HG02981 (cell line): ENCODE data around the gene GON7.
"Not testable (repeated sequence)": the region's sequence is repeated elsewhere in the genome, so short reads cannot be mapped to it uniquely, and the experiment has no call there.

ENCODE experiments used
- ATAC-seq: cut with Tn5 transposase; IDR thresholded peaks from one replicate; pipeline ENCODE4 v1.9.1; 2021; ENCODE audit warnings: mild to moderate bottlenecking, moderate library complexity; ENCODE audit not compliant: unreplicated experiment

The GON7 gene

DNA sequence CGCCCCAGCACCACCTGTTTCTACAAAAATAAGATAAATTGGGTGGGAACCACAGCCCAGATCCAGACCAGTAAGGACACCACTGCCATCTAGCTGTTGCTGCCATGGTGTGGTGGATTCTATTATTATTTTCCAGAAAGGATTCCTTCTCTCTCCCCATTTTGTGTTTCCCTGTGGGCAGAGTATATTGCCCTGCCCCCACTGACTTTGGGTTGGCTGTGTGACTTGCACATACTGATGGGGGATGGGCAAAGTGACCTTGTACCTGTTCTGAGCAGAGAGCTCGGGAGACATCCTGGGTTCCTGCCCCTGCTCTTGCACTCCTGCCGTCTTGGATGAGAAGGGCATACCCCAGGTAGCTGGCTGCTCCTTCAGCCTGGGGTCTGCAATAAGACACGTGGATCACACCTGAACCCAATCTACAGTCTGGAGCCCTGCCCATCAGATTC, 46.5 kb downstream of the GON7 start:
- no peak for ATAC-seq

DNA sequence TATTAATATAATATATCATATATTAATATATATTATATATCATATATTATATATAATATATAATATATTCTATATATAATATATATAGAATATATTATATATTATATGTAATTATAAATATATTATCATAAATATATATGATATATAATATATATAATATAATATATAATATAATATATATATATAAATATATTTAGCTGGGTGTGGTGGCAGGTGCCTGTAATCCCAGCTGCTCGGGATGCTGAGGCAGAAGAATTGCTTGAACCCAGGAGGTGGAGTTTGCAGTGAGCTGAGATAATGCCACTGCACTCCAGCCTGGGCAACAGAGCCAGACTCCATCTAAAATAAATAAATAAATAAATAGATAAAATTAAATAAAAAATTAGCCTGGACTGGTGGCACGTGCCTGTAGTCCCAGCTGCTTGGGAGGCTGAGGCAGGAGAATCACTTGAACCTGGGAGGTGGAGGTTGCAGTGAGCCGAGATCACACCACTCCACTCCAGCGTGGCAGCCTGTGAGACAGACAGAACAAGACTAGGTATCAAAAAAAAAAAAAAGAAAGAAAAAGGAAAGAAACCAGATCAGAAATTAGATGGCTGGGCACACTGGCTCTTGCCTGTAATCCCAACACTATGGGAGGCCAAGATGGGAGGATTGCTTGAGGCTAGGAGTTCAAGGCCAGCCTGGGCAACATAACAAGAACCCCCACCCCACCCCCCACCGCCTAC, 47.1 kb downstream of the GON7 start:
- ATAC-seq, result not testable (repeated sequence)

DNA sequence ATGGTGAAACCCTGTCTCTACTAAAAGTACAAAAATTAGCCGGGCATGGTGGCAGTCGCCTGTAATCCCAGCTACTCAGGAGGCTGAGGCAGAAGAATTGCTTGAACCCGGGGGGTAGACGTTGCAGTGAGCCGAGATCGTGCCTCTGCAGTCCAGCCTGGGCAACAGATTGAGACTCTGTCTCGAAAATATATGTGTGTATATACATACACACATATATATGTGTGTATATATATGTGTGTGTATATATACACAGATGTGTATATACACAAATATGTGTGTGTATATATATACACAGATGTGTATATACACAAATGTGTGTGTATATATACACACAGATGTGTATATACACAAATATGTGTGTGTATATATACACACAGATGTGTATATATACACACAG, 48.5 kb downstream of the GON7 start:
- not testable (repeated sequence) for ATAC-seq

DNA sequence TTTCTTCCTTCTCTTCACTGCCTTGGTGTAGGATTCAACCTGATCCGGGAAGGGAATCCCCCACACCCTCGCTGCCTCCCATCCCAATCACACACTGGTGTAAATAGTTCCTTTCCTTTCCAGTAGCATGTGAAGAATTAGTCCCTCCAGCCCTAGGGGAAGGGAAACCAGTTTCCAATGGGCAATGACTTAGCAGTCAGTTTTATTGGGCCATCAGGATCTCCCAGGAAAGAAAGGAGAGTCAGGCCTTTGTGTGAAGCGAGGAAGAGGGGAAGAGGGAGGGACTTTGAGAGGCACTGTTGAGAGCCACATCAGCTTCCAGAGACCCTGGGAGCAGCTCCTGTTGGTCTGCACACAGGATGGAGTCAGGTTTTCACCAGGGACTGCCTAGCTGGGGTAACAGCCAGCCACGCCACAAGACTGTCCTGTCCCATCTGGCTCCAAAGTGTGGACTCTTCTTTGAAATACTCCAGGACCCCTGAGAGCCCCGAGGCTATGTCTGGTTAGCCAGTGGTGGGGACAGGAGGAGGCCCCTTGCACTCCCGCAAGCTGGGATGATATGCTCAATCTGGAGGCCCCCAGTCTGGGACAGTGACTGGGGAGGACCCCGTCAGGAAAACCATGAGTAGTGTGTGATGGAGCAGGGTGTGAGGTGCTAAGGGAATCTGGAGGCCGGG, 50.0 kb downstream of the GON7 start:
- ATAC-seq, result no peak

DNA sequence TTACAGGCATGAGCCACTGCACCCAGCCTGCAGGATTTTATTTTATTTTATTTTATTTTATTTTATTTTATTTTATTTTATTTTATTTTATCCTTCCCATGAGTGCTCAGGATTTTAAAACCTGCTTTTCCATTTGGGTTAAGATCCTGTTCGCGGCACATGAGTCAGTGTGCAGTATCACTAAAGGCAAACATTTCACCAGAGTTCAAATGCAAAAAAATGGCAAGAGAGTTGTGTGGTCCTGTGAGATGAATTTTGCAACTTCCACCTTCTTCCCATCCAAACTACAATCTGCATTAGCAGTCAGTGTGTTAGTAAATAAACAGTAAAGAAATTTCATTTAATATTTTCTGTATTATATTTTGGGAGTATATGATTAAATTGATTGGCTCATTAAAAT, 51.2 kb downstream of the GON7 start:
- ATAC-seq, result no peak

DNA sequence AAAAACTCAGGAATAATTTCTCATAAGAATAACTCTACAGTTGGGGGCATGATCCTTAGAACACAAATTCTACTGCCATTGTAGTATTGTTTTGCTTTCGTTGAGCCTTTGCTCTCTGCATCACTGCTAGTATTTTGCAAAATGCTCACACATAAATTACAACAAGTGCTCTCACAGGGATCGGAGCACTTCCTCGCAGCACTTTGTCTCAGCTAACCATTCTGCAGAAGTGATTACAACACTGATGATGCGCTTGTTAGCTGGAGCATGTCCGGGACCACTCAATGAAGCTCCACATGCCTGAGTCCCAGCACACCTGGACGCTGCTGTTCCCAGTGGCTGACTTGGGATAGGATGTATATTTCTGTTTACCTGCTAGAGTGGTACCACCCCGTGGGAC, 53.7 kb downstream of the GON7 start:
- ATAC-seq, result no peak
